Panc1 (cell line): ENCODE measurements around the gene HOXA9.

Experiments used
- CTCF ChIP-seq: fragments of 450-650 bp; IDR thresholded peaks from 2 replicates; pipeline ENCODE4 v1.5.1; 2017; ENCODE audit warnings: mild to moderate bottlenecking
- SIN3A ChIP-seq: IDR thresholded peaks from 2 replicates; pipeline ENCODE4 v1.6.1; 2012; ENCODE audit warnings: low read depth, mild to moderate bottlenecking, low read length, moderate library complexity, borderline replicate concordance; ENCODE audit not compliant: insufficient read depth
- TCF7L2 ChIP-seq: IDR thresholded peaks from 2 replicates; pipeline ENCODE4 v1.6.1; 2011; ENCODE audit warnings: mild to moderate bottlenecking, low read depth, low read length, inconsistent platforms

- no peak for TF ChIP-seq SIN3A
- TF ChIP-seq CTCF = no peak
- no peak for TF ChIP-seq TCF7L2
These were observed 7.0 kb upstream of the HOXA9 start for GRCh38 chr7:27172315-27172774.
